A673 (cell line): ENCODE data around the gene HNRNPC.

Experiments
- CTCF ChIP-seq: fragments of 300-800, 200-600 bp; sonication (generic); conservative IDR thresholded peaks from 2 replicates; pipeline ENCODE4 v1.5.1; 2017; ENCODE audit warnings: low read depth, mild to moderate bottlenecking, antibody characterized with exemption, low read length, moderate library complexity, mixed read lengths
- EZH2 ChIP-seq: fragments of 200-600 bp; sonication (generic); IDR thresholded peaks from 2 replicates; pipeline ENCODE4 v1.6.1; 2017; ENCODE audit warnings: borderline replicate concordance, low read depth, mild to moderate bottlenecking, mixed read lengths, antibody characterized with exemption, low read length; ENCODE audit not compliant: poor library complexity, severe bottlenecking

GRCh38 chr14:21300892-21301291 is 31.6 kb upstream of the HNRNPC start:
- TF ChIP-seq CTCF (no peak; the same call in 1 of the 2 replicates), EZH2 (no peak)
